Thymus (tissue), 11 donors: Measurements from ENCODE around the gene EXOC3. TPM values are rescaled to one million over a fixed set of nuclear protein-coding genes. Genes with fewer than 3 reads are reported as not detected.

Experiments used
- DNase-seq, 9 donors: peaks; one replicate each; pipeline ENCODE4 v3.0.0-alpha.2; 2013; ENCODE audit warnings: low spot score in 9 of 9, low read depth in 6 of 9, missing footprints in 1 of 9
- H3K27ac ChIP-seq, 2 donors: one replicate each; pipeline ENCODE4 v1.5.1; 2013; ENCODE audit warnings: control low read depth in 1 of 2, low read depth in 1 of 2, low read length in 1 of 2, mild to moderate bottlenecking in 1 of 2, moderate library complexity in 1 of 2
- H3K27me3 ChIP-seq, 2 donors: one replicate each; pipeline ENCODE4 v1.5.1; 2013; ENCODE audit warnings: low read length in 1 of 2; ENCODE audit not compliant: control insufficient read depth in 2 of 2, insufficient read depth in 1 of 2
- H3K36me3 ChIP-seq, 2 donors: one replicate each; pipeline ENCODE4 v1.5.1; 2013; ENCODE audit warnings: low read length in 1 of 2, mild to moderate bottlenecking in 1 of 2, moderate library complexity in 1 of 2; ENCODE audit not compliant: control insufficient read depth in 2 of 2, insufficient read depth in 2 of 2
- H3K4me1 ChIP-seq, 2 donors: one replicate each; pipeline ENCODE4 v1.5.1; 2013; ENCODE audit warnings: low read length in 2 of 2; ENCODE audit not compliant: control insufficient read depth in 2 of 2, insufficient read depth in 2 of 2
- H3K4me3 ChIP-seq, 2 donors: one replicate each; pipeline ENCODE4 v1.5.1; 2013; ENCODE audit warnings: low read length in 2 of 2, control low read depth in 1 of 2, mild to moderate bottlenecking in 1 of 2
- H3K9me3 ChIP-seq, 2 donors: one replicate each; pipeline ENCODE4 v1.5.1; 2013; ENCODE audit warnings: low read length in 1 of 2, mild to moderate bottlenecking in 1 of 2; ENCODE audit not compliant: control insufficient read depth in 2 of 2, insufficient read depth in 1 of 2
- WGBS: extraction: QIAGEN DNeasy Blood & Tissue Kit; methylation state at CpG from one replicate; pipeline ENCODE4 v1.1.7; 2013; 5-methylcytosine and 5-hydroxymethylcytosine counted together
- polyA plus RNA-seq: library from polyadenylated mRNA; stranded (reverse); fragments of 200-250 nt; gene quantifications from one replicate; pipeline ENCODE4 v1.2.3, GENCODE V29; 2013
- total RNA-seq: library from RNA; stranded (reverse); fragments of 120-200 nt; gene quantifications from one replicate; pipeline ENCODE4 v1.2.4, GENCODE V29; 2013
- donor health status: healthy.

Gene EXOC3
- total and polyA plus RNA-seq, 2 donors = 27.2 to 60.0 TPM

DNA sequence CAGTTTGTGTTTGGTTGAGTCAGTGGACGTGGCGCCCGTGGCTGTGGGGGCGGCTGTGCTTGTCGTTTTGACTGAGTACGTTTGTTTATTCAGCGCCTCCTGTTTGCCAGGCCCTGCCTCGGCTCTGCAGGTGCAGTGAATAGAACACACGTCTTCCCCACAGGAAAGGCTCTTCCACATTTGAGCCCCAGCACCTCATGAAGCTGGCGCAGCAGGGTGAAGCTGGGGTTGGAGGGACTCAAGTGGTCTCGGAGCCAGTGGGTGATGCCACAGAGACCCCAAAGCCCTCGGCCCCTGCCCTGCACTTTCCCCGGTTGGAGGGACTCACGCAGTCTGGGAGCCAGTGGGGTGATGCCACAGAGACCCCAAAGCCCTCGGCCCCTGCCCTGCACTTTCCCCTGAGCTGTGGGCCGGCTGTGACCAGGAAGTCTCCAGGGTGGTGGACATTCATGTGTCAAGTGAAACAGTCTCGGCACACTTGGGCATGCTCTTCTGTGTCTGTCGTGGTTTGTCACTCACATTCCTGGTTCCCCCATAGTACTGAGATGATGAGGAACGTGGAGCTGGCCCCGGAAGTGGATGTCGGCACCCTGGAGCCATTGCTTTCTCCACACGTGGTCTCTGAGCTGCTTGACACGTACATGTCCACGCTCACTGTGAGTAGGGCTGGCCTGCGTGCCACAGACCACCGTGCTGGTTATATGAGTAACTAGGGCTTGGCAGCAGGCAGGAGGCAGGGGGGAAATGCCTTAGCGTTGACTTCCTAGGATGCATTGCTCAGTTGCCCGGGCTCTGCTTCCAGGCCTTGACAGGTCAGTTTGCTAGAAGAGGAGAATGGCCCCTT lies 13.6 kb downstream of the EXOC3 start:
- DNase-seq = no peak
- Histone ChIP-seq H3K36me3 (peaks cover 76 to 77% of the 10 kb centered on the region in 2 donors), H3K4me3 (no peak overlapping the region), H3K27ac (no peak overlapping the region), H3K4me1 (no peaks in the 10 kb centered on the region), H3K9me3 (no peaks in the 10 kb centered on the region), H3K27me3 (no peaks in the 10 kb centered on the region)
- WGBS = 97% methylated on average over 28 of the region's 28 CpGs

DNA sequence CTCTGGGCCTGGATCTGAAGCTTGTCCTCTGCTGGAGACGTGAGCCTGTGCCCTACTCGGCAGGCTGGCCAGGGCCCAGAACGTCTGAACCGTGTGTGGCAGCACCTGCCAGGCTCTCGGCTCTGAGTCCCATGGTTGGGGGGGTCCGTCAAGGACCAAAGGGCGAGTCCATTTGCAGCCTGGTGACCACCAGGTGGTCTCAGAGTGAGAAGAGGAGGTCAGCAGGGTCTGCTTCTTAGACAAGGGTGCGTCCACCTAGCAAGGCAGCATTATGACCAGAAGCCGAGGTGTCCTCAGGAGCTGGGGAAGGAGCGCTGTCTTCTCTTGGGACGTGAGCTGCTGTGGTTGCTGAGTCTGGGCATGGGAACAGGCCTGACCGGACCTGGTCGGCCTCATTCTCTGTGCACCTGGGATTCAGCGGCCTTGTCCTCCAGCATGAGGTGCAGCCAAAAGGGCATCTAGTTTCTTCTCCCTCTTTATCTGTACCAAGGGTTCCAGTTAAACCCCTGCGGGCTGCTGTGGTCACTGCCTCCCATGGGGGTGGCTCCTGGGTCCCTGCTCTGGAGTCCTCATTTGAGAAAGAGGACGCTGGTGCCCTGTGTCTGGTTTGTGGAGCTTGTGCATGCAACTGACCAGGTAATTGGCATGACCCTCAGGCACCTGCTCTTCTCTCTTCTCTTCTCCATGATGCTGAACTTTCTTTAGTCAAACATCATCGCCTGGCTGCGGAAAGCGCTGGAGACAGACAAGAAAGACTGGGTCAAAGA lies 14.4 kb downstream of the EXOC3 start:
- WGBS = 97% methylated on average over 19 of the region's 19 CpGs
- H3K27me3 ChIP-seq = no peaks in the 10 kb centered on the region
- peaks cover 77 to 78% of the 10 kb centered on the region in 2 donors for H3K36me3 ChIP-seq
- no peak for DNase-seq
- no peak overlapping the region for H3K27ac ChIP-seq
- no peak overlapping the region for H3K4me3 ChIP-seq
- H3K4me1 ChIP-seq = no peaks in the 10 kb centered on the region
- H3K9me3 ChIP-seq = no peaks in the 10 kb centered on the region

DNA sequence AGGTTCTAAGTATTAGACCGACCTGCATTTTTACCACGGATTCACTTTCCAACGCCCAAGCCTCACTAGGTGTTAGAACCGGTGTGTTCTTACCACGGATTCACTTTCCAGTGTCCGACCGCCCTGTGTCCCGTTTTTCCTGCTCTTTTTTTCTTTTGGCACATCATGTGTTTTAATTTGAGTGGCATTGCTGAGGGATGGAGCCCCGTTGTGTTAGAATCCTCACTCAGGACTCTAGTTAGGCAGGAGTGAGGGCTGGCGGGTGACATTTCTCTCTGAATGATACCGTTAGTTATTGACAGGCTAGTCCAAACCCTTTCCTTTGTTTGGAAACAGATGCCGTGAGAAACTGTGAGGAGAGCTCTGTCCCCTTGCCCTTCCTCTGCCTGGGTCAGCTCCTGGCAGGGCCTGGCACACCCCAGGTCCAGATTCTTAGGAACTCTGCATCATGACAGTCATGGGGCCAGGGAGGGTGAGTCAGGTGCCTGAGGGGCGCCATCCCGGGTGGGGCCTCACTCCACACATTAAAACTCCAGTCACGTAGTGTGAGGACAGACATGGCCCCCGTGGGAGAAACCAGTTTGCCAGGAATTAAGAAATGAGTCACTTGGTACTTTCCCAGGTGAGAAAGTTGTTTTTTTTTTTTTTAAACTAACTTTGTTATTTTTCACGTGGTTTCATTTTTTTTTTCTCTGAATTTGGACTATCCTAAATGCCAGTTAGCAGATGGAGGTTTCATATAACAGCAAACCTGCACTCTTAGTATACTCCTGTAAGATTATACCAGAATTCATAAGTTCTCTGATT lies 15.8 kb downstream of the EXOC3 start:
- peak overlapping the region; percentile 61 to 74 for H3K27ac ChIP-seq
- H3K36me3 ChIP-seq = peaks cover 71 to 72% of the 10 kb centered on the region in 2 donors
- H3K4me3 ChIP-seq = no peak overlapping the region
- no peak for DNase-seq
- 88% methylated on average over 17 of the region's 17 CpGs for WGBS
- no peaks in the 10 kb centered on the region for H3K27me3 ChIP-seq
- no peaks in the 10 kb centered on the region for H3K9me3 ChIP-seq
- no peaks in the 10 kb centered on the region for H3K4me1 ChIP-seq

DNA sequence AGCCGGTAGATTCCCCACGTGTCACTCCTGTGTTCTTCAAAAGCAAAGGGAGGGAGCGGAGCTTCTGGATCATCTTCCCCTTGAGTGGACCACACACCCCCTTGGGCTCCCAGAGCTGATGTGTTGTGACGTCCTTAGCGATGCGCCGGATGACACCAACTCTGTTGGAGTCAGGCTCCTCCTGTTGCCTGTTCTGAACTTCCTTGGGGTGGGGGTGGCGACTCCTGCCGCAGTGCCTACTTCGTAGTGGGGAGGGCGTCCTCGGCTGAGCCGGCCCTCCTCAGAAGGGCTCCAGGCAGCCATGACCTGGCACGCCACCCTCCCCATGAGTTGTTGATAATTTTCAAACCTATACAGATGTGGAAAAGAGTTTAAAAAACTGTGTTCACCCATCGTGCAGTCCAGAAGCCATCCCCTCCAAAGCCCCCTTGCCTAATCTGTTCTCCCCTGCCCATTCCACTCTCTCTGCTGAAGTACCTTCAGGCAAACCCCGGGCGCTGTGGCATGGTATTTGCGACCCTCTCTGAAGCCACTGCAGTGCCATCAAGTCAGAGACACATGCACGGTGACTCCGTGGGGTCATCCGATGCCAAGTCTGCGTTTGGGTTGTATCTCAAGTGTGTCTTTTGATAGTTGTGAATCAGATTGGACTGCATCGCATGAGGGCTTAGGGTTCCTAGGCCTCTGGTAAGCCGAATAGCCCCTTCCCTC lies 16.7 kb downstream of the EXOC3 start:
- Histone ChIP-seq H3K27me3 (no peaks in the 10 kb centered on the region), H3K4me3 (no peak overlapping the region), H3K27ac (peak overlapping the region; percentile 15 to 62), H3K4me1 (no peaks in the 10 kb centered on the region), H3K36me3 (peaks cover 69% of the 10 kb centered on the region in 2 donors), H3K9me3 (no peaks in the 10 kb centered on the region)
- WGBS = 97% methylated on average over 24 of the region's 24 CpGs
- DNase-seq = no peak

DNA sequence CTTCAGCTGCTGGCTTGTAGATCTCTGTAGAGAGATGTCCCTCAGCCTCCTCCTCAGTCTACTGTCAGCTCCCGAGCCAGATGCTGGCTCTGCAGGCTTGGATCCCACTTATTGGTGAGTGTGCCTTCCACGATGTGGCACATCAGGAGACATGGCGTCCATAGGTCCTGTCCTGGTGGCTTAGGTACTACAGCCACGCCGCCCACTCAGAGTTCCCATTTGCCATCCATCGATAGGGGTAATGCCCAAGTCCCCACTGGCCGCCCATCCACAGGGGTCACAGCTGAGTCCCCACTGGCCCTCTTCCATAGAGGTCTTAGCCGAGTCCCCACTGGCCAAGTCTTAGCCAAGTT lies 17.3 kb downstream of the EXOC3 start:
- H3K4me3 ChIP-seq = no peak overlapping the region
- H3K27me3 ChIP-seq = no peaks in the 10 kb centered on the region
- no peaks in the 10 kb centered on the region for H3K9me3 ChIP-seq
- no peak for DNase-seq
- H3K4me1 ChIP-seq = no peaks in the 10 kb centered on the region
- over 99% methylated on average over 8 of the region's 8 CpGs for WGBS
- no peak overlapping the region for H3K27ac ChIP-seq
- H3K36me3 ChIP-seq = peaks cover 69 to 70% of the 10 kb centered on the region in 2 donors

DNA sequence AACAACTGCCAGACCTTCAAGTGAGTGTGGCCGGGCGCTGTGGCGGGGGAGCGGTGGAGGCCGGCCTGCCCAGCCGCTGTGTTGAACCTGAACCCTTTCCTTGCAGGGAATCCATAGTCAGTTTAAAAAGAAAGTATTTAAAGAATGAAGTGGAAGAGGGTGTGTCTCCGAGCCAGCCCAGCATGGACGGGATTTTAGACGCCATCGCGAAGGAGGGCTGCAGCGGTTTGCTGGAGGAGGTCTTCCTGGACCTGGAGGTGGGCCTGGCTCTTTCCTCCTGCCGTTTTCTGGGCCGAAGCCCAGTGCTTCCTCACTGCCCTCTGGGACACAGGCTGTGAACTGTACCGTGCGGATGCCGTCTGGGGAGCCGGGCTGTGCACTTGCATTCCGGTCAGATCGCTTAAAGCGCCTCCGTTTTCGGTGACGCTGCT lies 19.1 kb downstream of the EXOC3 start:
- WGBS = 97% methylated on average over 24 of the region's 24 CpGs
- Histone ChIP-seq H3K27ac (no peak overlapping the region), H3K36me3 (peaks cover 63 to 73% of the 10 kb centered on the region in 2 donors), H3K9me3 (no peaks in the 10 kb centered on the region), H3K27me3 (no peaks in the 10 kb centered on the region), H3K4me3 (no peak overlapping the region), H3K4me1 (no peaks in the 10 kb centered on the region)
- no peak for DNase-seq

DNA sequence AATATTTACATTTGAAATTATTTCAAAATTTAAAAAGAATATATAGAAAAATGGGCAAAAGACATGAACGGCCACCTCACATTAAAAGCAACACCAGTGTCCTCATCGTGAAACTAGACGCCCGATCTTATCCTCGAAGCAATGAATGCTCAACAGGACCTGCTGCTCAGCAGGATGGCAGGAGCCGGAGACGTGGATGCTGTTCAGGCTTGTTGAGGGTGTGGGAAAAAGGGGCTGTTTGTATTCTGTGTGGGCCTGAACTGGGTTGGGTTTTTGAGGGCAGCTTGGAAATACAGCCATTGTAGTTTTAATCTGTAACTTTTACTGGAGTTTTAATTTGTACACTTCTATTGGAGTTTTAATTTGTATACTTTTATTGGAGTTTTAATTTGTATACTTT lies 20.3 kb downstream of the EXOC3 start:
- no peak for DNase-seq
- Histone ChIP-seq H3K27ac (no peak overlapping the region), H3K36me3 (peaks cover 52 to 63% of the 10 kb centered on the region in 2 donors), H3K4me3 (no peak overlapping the region), H3K9me3 (no peaks in the 10 kb centered on the region), H3K4me1 (no peaks in the 10 kb centered on the region), H3K27me3 (no peaks in the 10 kb centered on the region)
- WGBS = 82% methylated on average over 7 of the region's 7 CpGs

DNA sequence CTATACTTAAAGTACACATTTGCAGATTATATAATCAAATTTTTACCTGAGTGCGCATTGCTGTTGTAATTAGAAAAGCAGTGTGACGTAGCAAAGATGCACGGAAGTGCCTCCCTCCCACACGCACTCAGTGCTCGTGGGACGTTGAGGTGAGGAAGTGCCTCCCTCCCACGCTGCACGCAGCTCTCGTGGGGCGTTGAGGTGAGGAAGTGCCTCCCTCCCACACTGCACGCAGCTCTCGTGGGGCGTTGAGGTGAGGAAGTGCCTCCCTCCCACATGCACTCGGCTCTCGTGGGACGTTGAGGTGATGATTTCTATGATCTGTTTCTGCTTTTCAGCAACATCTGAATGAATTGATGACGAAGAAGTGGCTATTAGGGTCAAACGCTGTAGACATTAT lies 21.0 kb downstream of the EXOC3 start:
- 75% methylated on average over 18 of the region's 18 CpGs for WGBS

More for the DNA sequence above, 21.0 kb downstream of the EXOC3 start:
- no peaks in the 10 kb centered on the region for H3K27me3 ChIP-seq
- no peak overlapping the region for H3K4me3 ChIP-seq
- H3K36me3 ChIP-seq = peaks cover 49 to 60% of the 10 kb centered on the region in 2 donors
- H3K27ac ChIP-seq = no peak overlapping the region
- DNase-seq = peak in 3 of 9 donors; percentile 18 to 57 (median 32)
- H3K4me1 ChIP-seq = no peaks in the 10 kb centered on the region
- H3K9me3 ChIP-seq = no peaks in the 10 kb centered on the region
